ENCODE data around the gene OR10H5. TPM values are rescaled to one million over a fixed set of nuclear protein-coding genes. Genes with fewer than 3 reads are reported as not detected.
A peak's percentile ranks its signal among the peaks of the same experiment; 100 is the strongest.
"Not testable (repeated sequence)": the region's sequence is repeated elsewhere in the genome, so short reads cannot be mapped to it uniquely, and the experiment has no call there.

The OR10H5 gene
- total and polyA plus RNA-seq, 8 donors: not detected

DNA sequence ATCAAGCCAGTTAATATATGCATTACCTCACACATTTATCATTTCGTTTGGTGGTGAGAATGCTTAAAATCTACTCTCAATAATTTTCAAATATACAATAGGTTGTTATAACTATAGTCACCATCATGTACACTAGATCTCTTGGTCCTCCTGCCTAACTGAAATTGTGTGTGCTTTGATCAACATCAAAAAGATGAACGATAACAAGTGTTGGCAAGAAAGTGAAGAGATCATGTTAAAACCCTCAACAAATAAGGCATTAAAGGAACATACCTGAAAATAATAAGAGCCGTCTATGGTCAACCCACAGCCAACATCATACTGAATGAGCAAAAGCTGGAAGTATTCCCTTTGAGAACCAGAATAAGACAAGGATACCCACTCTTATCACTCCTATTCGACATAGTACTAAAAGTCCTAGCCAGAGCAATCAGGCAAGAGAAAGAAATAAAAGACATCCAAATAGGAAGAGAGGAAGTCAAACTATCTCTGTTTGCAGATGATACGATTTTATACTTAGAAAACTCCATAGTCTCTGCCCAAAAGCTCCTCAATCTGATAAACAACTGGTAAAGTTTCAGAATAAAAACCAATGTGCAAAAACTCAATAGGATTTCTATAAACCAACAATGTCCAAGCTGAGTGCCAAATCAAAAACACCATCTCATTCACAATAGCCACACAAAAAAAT is 55.9 kb downstream of the OR10H5 start:
- no peaks in the 10 kb centered on the region for H3K36me3 ChIP-seq
- 28 to 51% (median 45%) methylated on average over 5 of the region's 5 CpGs for WGBS, 5 donors
- no peak overlapping the region for H3K27ac ChIP-seq
- peaks cover 0 to 6% (median 3%) of the 10 kb centered on the region in 4 donors for H3K4me1 ChIP-seq
- no peak overlapping the region for H3K4me3 ChIP-seq
- TF ChIP-seq EP300 (IDR thresholded peaks at IDR 0.05) (no peak), POLR2AphosphoS5 (IDR thresholded peaks at IDR 0.05) (no peak), POLR2A (IDR thresholded peaks at IDR 0.05) (no peak)
- TF ChIP-seq, protein P1, sequence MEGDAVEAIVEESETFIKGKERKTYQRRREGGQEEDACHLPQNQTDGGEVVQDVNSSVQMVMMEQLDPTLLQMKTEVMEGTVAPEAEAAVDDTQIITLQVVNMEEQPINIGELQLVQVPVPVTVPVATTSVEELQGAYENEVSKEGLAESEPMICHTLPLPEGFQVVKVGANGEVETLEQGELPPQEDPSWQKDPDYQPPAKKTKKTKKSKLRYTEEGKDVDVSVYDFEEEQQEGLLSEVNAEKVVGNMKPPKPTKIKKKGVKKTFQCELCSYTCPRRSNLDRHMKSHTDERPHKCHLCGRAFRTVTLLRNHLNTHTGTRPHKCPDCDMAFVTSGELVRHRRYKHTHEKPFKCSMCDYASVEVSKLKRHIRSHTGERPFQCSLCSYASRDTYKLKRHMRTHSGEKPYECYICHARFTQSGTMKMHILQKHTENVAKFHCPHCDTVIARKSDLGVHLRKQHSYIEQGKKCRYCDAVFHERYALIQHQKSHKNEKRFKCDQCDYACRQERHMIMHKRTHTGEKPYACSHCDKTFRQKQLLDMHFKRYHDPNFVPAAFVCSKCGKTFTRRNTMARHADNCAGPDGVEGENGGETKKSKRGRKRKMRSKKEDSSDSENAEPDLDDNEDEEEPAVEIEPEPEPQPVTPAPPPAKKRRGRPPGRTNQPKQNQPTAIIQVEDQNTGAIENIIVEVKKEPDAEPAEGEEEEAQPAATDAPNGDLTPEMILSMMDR (IDR thresholded peaks at IDR 0.05): no peak
- no peaks in the 10 kb centered on the region for H3K9me3 ChIP-seq
- intact Hi-C loops (cut with DNase I; ENCODE audit: low total_unique reads): no loop called here
- no peak for DNase-seq
- H3K27me3 ChIP-seq: no peaks in the 10 kb centered on the region

DNA sequence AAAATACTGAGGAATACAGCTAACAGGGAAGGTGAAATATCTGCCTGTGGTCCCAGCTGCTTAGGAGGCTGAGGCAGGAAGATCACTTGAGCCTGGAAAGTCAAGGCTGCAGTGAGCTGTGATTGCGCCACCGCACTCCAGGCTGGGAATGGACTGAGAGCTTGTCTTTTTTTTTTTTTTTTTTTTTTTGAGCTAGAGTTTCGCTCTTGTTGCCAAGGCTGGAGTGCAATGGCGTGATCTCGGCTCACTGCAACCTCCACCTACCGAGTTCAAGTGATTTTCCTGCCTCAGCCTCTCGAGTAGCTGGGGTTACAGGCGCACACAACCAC is 56.4 kb downstream of the OR10H5 start:
- 37 to 79% (median 62%) methylated on average over 8 of the region's 8 CpGs for WGBS, 5 donors
- H3K4me3 ChIP-seq; H3K4me1 ChIP-seq; H3K36me3 ChIP-seq; H3K9me3 ChIP-seq; H3K27ac ChIP-seq; intact Hi-C loops (cut with DNase I; ENCODE audit: low total_unique reads); H3K27me3 ChIP-seq: not testable (repeated sequence)
- peak in 1 of 2 donors; percentile 34 for DNase-seq

GRCh38 chr19:15846923-15847322 is 59.5 kb downstream of the OR10H5 start:
- Histone ChIP-seq H3K27ac (no peak overlapping the region), H3K27me3 (no peaks in the 10 kb centered on the region), H3K4me3 (no peak overlapping the region), H3K9me3 (no peaks in the 10 kb centered on the region), H3K36me3 (no peaks in the 10 kb centered on the region), H3K4me1 (no peaks in the 10 kb centered on the region)
- TF ChIP-seq, protein P1 (IDR thresholded peaks at IDR 0.05): no peak
- no peak for TF ChIP-seq EP300 (IDR thresholded peaks at IDR 0.05)
- no peak for TF ChIP-seq POLR2AphosphoS5 (IDR thresholded peaks at IDR 0.05)
- TF ChIP-seq POLR2A (IDR thresholded peaks at IDR 0.05): no peak
- intact Hi-C loops (cut with DNase I; ENCODE audit: low total_unique reads): no loop called here
- DNase-seq: no peak
- 71 to 81% (median 77%) methylated on average over 5 to 6 of the region's 6 CpGs for WGBS, 5 donors

- 77 to 100% (median 85%) methylated on average over 2 to 3 of the region's 3 CpGs for WGBS, 5 donors
- no peaks in the 10 kb centered on the region for H3K27me3 ChIP-seq
- no peak overlapping the region for H3K4me3 ChIP-seq
- H3K36me3 ChIP-seq: no peaks in the 10 kb centered on the region
- no peak overlapping the region for H3K27ac ChIP-seq
- no peaks in the 10 kb centered on the region for H3K9me3 ChIP-seq
- intact Hi-C loops (cut with DNase I; ENCODE audit: low total_unique reads): no loop called here
- TF ChIP-seq, protein P1 (IDR thresholded peaks at IDR 0.05): no peak
- TF ChIP-seq POLR2A (IDR thresholded peaks at IDR 0.05) (no peak), POLR2AphosphoS5 (IDR thresholded peaks at IDR 0.05) (no peak), EP300 (IDR thresholded peaks at IDR 0.05) (no peak)
- H3K4me1 ChIP-seq: no peaks in the 10 kb centered on the region
- DNase-seq: no peak
Measured at GRCh38 chr19:15850385-15850784, 62.9 kb downstream of the OR10H5 start.

Other genes with a start within 250 kb of the OR10H5 start
- not detected for gene CYP4F8, start 172.4 kb upstream of the OR10H5 start, total RNA-seq
- gene CYP4F8, start 172.4 kb upstream of the OR10H5 start, polyA plus RNA-seq: not detected
- 100 to 1,000 TPM in 1 of 5 donors, 10 to 100 TPM in 2, 1 to 10 TPM in 2; 4.9 to 100 (median 20.6) TPM for gene CYP4F3, start 146.8 kb upstream of the OR10H5 start, total RNA-seq
- gene CYP4F3, start 146.8 kb upstream of the OR10H5 start, polyA plus RNA-seq: 1 to 10 TPM in 1 of 3 donors, under 1 TPM in 2; 0.25 to 5.4 (median 0.31) TPM
- gene CYP4F12, start 114.6 kb upstream of the OR10H5 start, total RNA-seq: 100 to 1,000 TPM in 1 of 5 donors, 10 to 100 TPM in 4; 16.1 to 113 (median 38.2) TPM
- 10 to 100 TPM in 2 of 3 donors, 1 to 10 TPM in 1; 2.5 to 47.1 (median 10.2) TPM for gene CYP4F12, start 114.6 kb upstream of the OR10H5 start, polyA plus RNA-seq
- gene OR10H2, start 59.6 kb upstream of the OR10H5 start, total RNA-seq: not detected
- not detected for gene OR10H2, start 59.6 kb upstream of the OR10H5 start, polyA plus RNA-seq
- not detected for gene OR10H3, start 49.7 kb upstream of the OR10H5 start, total RNA-seq
- not detected for gene OR10H3, start 49.7 kb upstream of the OR10H5 start, polyA plus RNA-seq
- not detected for gene OR10H1, start 28.0 kb downstream of the OR10H5 start, total RNA-seq
- not detected for gene OR10H1, start 28.0 kb downstream of the OR10H5 start, polyA plus RNA-seq
- gene CYP4F2, start 110.4 kb downstream of the OR10H5 start, total RNA-seq: 100 to 1,000 TPM in 1 of 5 donors, not detected in 4; 121 TPM
- under 1 TPM in 1 of 3 donors, not detected in 2; 0.13 TPM for gene CYP4F2, start 110.4 kb downstream of the OR10H5 start, polyA plus RNA-seq
- 10 to 100 TPM in 3 of 5 donors, under 1 TPM in 1, not detected in 1; 0.18 to 20.0 (median 13.4) TPM for gene CYP4F11, start 146.9 kb downstream of the OR10H5 start, total RNA-seq
- gene CYP4F11, start 146.9 kb downstream of the OR10H5 start, polyA plus RNA-seq: 1 to 10 TPM in 1 of 3 donors, under 1 TPM in 2; 0.61 to 1.5 (median 0.85) TPM
- not detected for gene OR10H4, start 161.3 kb downstream of the OR10H5 start, total RNA-seq
- gene OR10H4, start 161.3 kb downstream of the OR10H5 start, polyA plus RNA-seq: not detected